Measurements from ENCODE around the gene PNPLA7. TPM values are rescaled to one million over a fixed set of nuclear protein-coding genes. Genes with fewer than 3 reads are reported as not detected.

The PNPLA7 gene
- total and polyA plus RNA-seq, 2 donors (not counting 1 experiment from before 2014, with no cell fraction given) = 18.7 to 29.9 TPM

DNA sequence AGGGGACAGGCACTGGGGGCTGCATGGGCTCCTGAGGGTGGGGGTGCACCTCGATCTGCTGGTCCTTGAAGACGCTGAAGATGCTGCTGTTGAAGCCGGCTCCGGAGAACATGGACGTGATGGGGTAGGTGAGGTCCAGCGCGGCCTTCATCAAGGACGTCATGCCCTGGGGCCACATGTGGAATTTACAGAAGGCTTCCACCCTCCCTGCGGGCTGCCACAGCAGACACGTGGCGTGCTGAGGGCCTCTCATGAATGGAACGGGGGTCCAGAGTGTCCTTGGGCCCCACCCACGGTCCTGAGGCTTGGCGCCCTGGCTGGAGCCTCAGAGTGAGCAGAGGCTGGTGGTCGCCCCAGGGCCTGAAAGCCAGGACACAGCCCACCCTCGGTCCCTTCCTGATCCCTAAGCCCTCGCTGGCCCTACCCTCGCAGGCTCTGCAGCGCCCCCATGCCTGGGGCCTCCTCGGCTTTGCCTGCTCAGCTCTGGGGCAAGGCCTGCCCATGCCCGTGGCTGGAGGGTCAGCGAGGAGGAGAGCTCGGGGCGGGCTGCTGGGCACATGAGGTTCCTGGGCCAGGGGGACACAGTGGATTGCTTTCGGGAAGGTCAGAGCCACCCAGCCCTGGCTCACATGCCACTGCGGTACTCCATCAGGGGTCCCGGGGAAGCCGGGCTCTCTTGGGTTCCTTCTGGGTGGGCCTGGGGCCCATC lies 85.8 kb downstream of the PNPLA7 start:
- H4K20me1 ChIP-seq (ENCODE audit: control insufficient read depth, insufficient read depth, low read length, poor library complexity, severe bottlenecking) = no peaks in the 10 kb centered on the region
- no peak for DNase-seq
- H2AFZ ChIP-seq (ENCODE audit: insufficient read depth, low read depth, low read length, poor library complexity, severe bottlenecking) = no peak overlapping the region
- ChIA-PET POLR2A (interaction anchor here (0.6 kb wide), 1 partner anchor 486 kb away, joined by 3 read pairs; no protein-coding TSS in a partner anchor), CTCF (no interaction called here)
- intact Hi-C loops (cut with micrococcal nuclease) = no loop called here
- 97% methylated on average over 28 of the region's 28 CpGs for WGBS (ENCODE audit: insufficient coverage)
- no peaks in the 10 kb centered on the region for H3K9me3 Mint-ChIP-seq (ENCODE audit: insufficient read depth)
- no peaks in the 10 kb centered on the region for H3K27me3 Mint-ChIP-seq
- no peak for ATAC-seq (ENCODE audit: low read depth)
- H3K4me3 ChIP-seq (ENCODE audit: control extremely low read depth in 1 of 5, extremely low read depth in 1 of 5, insufficient read depth in 1 of 5, low read depth in 2 of 5, low read length in 4 of 5) = no peak overlapping the region
- no peak overlapping the region for H3K27ac Mint-ChIP-seq
- H3K27me3 ChIP-seq (replicated peaks in 1 of 4; ENCODE audit: control extremely low read depth in 1 of 4, control insufficient read depth in 3 of 4, insufficient read depth in 4 of 4, low read length in 3 of 4) = no peaks in the 10 kb centered on the region
- no peak overlapping the region for H3K4me2 ChIP-seq (replicated peaks; ENCODE audit: low read depth, low read length, poor library complexity, severe bottlenecking)
- H3K79me2 ChIP-seq (ENCODE audit: control insufficient read depth, insufficient read depth, low read length) = peaks cover 6% of the 10 kb centered on the region
- H3K9ac ChIP-seq (ENCODE audit: low read length) = no peak overlapping the region
- H3K36me3 ChIP-seq (replicated peaks in 1 of 2; ENCODE audit: control extremely low read depth in 1 of 2, control insufficient read depth in 1 of 2, extremely low read depth in 1 of 2, insufficient read depth in 2 of 2, low read length in 1 of 2) = no peaks in the 10 kb centered on the region
- peaks cover 0 to 4% (median 0%) of the 10 kb centered on the region in 3 donors for H3K9me3 ChIP-seq (ENCODE audit: control extremely low read depth in 1 of 3, control insufficient read depth in 2 of 3, insufficient read depth in 1 of 3, low read length in 2 of 3)
- H3K4me1 ChIP-seq (ENCODE audit: control insufficient read depth in 2 of 2, insufficient read depth in 2 of 2, low read length in 2 of 2) = peaks cover 30 to 32% of the 10 kb centered on the region in 2 donors
- H3K4me3 Mint-ChIP-seq = no peak overlapping the region
- H3K4me1 Mint-ChIP-seq = peaks cover 17% of the 10 kb centered on the region
- TF ChIP-seq EZH2 (IDR thresholded peaks at IDR 0.05; ENCODE audit: borderline replicate concordance, insufficient read depth, low read depth, low read length, poor library complexity, severe bottlenecking) = no peak
- TF ChIP-seq, protein P1, sequence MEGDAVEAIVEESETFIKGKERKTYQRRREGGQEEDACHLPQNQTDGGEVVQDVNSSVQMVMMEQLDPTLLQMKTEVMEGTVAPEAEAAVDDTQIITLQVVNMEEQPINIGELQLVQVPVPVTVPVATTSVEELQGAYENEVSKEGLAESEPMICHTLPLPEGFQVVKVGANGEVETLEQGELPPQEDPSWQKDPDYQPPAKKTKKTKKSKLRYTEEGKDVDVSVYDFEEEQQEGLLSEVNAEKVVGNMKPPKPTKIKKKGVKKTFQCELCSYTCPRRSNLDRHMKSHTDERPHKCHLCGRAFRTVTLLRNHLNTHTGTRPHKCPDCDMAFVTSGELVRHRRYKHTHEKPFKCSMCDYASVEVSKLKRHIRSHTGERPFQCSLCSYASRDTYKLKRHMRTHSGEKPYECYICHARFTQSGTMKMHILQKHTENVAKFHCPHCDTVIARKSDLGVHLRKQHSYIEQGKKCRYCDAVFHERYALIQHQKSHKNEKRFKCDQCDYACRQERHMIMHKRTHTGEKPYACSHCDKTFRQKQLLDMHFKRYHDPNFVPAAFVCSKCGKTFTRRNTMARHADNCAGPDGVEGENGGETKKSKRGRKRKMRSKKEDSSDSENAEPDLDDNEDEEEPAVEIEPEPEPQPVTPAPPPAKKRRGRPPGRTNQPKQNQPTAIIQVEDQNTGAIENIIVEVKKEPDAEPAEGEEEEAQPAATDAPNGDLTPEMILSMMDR (IDR thresholded peaks at IDR 0.05) = no peak
- H3K27ac ChIP-seq (ENCODE audit: low read length in 2 of 2) = no peak overlapping the region

DNA sequence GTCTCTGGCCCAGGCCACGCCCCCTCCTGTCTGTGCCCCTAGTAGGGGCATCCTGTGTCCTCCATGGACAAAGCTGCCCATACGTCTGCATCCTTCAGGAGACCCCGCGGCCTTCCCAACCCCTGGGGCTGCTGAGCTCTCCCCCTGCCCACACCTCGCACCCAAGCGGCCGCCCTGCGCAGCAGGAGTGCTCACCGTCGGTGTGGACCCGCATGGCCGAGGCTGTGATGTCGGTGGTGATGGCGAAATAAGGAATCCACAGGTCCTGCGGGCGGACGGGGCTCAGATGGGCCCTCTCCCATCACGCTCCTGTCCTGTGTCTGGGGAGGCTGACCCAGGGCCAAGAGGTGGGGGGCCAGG lies 86.3 kb downstream of the PNPLA7 start:
- ChIA-PET POLR2A (no interaction called here), CTCF (interaction anchor here (1.1 kb wide), 1 partner anchor 64 kb away, joined by 3 read pairs; no protein-coding TSS in a partner anchor)
- H3K4me3 Mint-ChIP-seq = no peak overlapping the region
- WGBS (ENCODE audit: insufficient coverage) = 99% methylated on average over 18 of the region's 18 CpGs
- H3K27ac Mint-ChIP-seq = no peak overlapping the region
- Histone ChIP-seq H3K4me1 (ENCODE audit: control insufficient read depth in 2 of 2, insufficient read depth in 2 of 2, low read length in 2 of 2) (peaks cover 30 to 34% of the 10 kb centered on the region in 2 donors), H3K27ac (ENCODE audit: low read length in 2 of 2) (no peak overlapping the region), H3K9ac (ENCODE audit: low read length) (no peak overlapping the region), H3K9me3 (ENCODE audit: control extremely low read depth in 1 of 3, control insufficient read depth in 2 of 3, insufficient read depth in 1 of 3, low read length in 2 of 3) (peaks cover 0 to 4% (median 0%) of the 10 kb centered on the region in 3 donors), H3K36me3 (replicated peaks in 1 of 2; ENCODE audit: control extremely low read depth in 1 of 2, control insufficient read depth in 1 of 2, extremely low read depth in 1 of 2, insufficient read depth in 2 of 2, low read length in 1 of 2) (no peaks in the 10 kb centered on the region), H4K20me1 (ENCODE audit: control insufficient read depth, insufficient read depth, low read length, poor library complexity, severe bottlenecking) (no peaks in the 10 kb centered on the region), H3K4me3 (ENCODE audit: control extremely low read depth in 1 of 5, extremely low read depth in 1 of 5, insufficient read depth in 1 of 5, low read depth in 2 of 5, low read length in 4 of 5) (no peak overlapping the region), H3K79me2 (ENCODE audit: control insufficient read depth, insufficient read depth, low read length) (peaks cover 6% of the 10 kb centered on the region), H2AFZ (ENCODE audit: insufficient read depth, low read depth, low read length, poor library complexity, severe bottlenecking) (no peak overlapping the region), H3K4me2 (replicated peaks; ENCODE audit: low read depth, low read length, poor library complexity, severe bottlenecking) (no peak overlapping the region), H3K27me3 (replicated peaks in 1 of 4; ENCODE audit: control extremely low read depth in 1 of 4, control insufficient read depth in 3 of 4, insufficient read depth in 4 of 4, low read length in 3 of 4) (no peaks in the 10 kb centered on the region)
- intact Hi-C loops (cut with micrococcal nuclease) = no loop called here
- ATAC-seq (ENCODE audit: low read depth) = no peak
- H3K9me3 Mint-ChIP-seq (ENCODE audit: insufficient read depth) = no peaks in the 10 kb centered on the region
- no peak for TF ChIP-seq EZH2 (IDR thresholded peaks at IDR 0.05; ENCODE audit: borderline replicate concordance, insufficient read depth, low read depth, low read length, poor library complexity, severe bottlenecking)
- TF ChIP-seq, protein P1 (IDR thresholded peaks at IDR 0.05) = no peak
- no peak for DNase-seq
- peaks cover 17% of the 10 kb centered on the region for H3K4me1 Mint-ChIP-seq
- no peaks in the 10 kb centered on the region for H3K27me3 Mint-ChIP-seq

Data from B cell (primary cell).